Neural cell (in vitro differentiated cells): Measurements from ENCODE around the gene BCAS1. TPM values are rescaled to one million over a fixed set of nuclear protein-coding genes. Genes with fewer than 3 reads are reported as not detected.

Experiments
- H2AFZ ChIP-seq: fragments of 200-600, 300-800 bp; sonication (generic), shearing (Covaris generic); 2 replicates; pipeline ENCODE4 v1.6.0; 2014; ENCODE audit warnings: low read depth, mild to moderate bottlenecking, antibody characterized with exemption, low read length, moderate library complexity
- H3F3A ChIP-seq: fragments of 200-600 bp; shearing (Covaris generic); 2 replicates; pipeline ENCODE4 v1.6.1; 2016; ENCODE audit warnings: mild to moderate bottlenecking, moderate library complexity, mixed read lengths, antibody characterized with exemption, low read length; ENCODE audit not compliant: insufficient read depth, poor library complexity, severe bottlenecking
- H3K27ac ChIP-seq: fragments of 200-600, 300-800 bp; sonication (generic), shearing (Covaris generic); 2 replicates; pipeline ENCODE4 v1.5.1; 2014; ENCODE audit warnings: mild to moderate bottlenecking, low read length, moderate library complexity
- H3K27me3 ChIP-seq: fragments of 300-800, 200-600 bp; sonication (generic), shearing (Covaris generic); 2 replicates; pipeline ENCODE4 v1.6.0; 2014; ENCODE audit warnings: mild to moderate bottlenecking, low read depth, low read length, moderate library complexity; ENCODE audit not compliant: insufficient read depth
- H3K36me3 ChIP-seq: fragments of 300-800, 200-600 bp; sonication (generic), shearing (Covaris generic); 2 replicates; pipeline ENCODE4 v1.5.1; 2014; ENCODE audit warnings: mild to moderate bottlenecking, antibody characterized with exemption, low read length, moderate library complexity; ENCODE audit not compliant: insufficient read depth
- H3K4me2 ChIP-seq: fragments of 300-800, 200-600 bp; sonication (generic), shearing (Covaris generic); 2 replicates; pipeline ENCODE4 v1.6.0; 2014; ENCODE audit warnings: mild to moderate bottlenecking, low read length
- H3K4me3 ChIP-seq: fragments of 300-800, 200-600 bp; sonication (generic), shearing (Covaris generic); 2 replicates; pipeline ENCODE4 v1.5.1; 2014; ENCODE audit warnings: mild to moderate bottlenecking, low read length, moderate library complexity
- H3K79me2 ChIP-seq: fragments of 200-600 bp; shearing (Covaris generic); replicated peaks from 2 replicates; pipeline ENCODE4 v1.6.0; 2014; ENCODE audit warnings: mild to moderate bottlenecking, low read length, moderate library complexity; ENCODE audit not compliant: insufficient read depth
- H3K9ac ChIP-seq: fragments of 300-800, 200-600 bp; sonication (generic), shearing (Covaris generic); 2 replicates; pipeline ENCODE4 v1.6.1; 2016; ENCODE audit warnings: mild to moderate bottlenecking, low read length, mixed read lengths
- H3K9me2 ChIP-seq: fragments of 200-600 bp; shearing (Covaris generic); 2 replicates; pipeline ENCODE4 v1.6.1; 2016; ENCODE audit warnings: mild to moderate bottlenecking, low read length, mixed read lengths; ENCODE audit not compliant: insufficient read depth
- H3K9me3 ChIP-seq: fragments of 200-600, 300-800 bp; sonication (generic), shearing (Covaris generic); 2 replicates; pipeline ENCODE4 v1.6.1; 2016; ENCODE audit warnings: mild to moderate bottlenecking, mixed run types, low read length, moderate library complexity, mixed read lengths
- H4K20me1 ChIP-seq: fragments of 200-600 bp; shearing (Covaris generic); 2 replicates; pipeline ENCODE4 v1.6.1; 2016; ENCODE audit warnings: mild to moderate bottlenecking, mixed run types; ENCODE audit not compliant: insufficient read depth
- CTCF ChIP-seq: fragments of 450-650 bp; IDR thresholded peaks from 2 replicates; pipeline ENCODE4 v1.5.1; 2014; ENCODE audit warnings: antibody characterized with exemption, mild to moderate bottlenecking, moderate library complexity; ENCODE audit not compliant: poor library complexity, severe bottlenecking
- EP300 ChIP-seq: fragments of 450-650 bp; conservative IDR thresholded peaks from 2 replicates; pipeline ENCODE4 v1.6.1; 2014; ENCODE audit warnings: antibody characterized with exemption, mild to moderate bottlenecking, moderate library complexity; ENCODE audit not compliant: poor library complexity, severe bottlenecking
- EZH2 ChIP-seq: fragments of 200-600, 300-800 bp; shearing (Covaris generic), sonication (generic); IDR thresholded peaks from 2 replicates; pipeline ENCODE4 v1.6.1; 2014; ENCODE audit warnings: antibody characterized with exemption, low read length, borderline replicate concordance, mild to moderate bottlenecking; ENCODE audit not compliant: insufficient read depth, poor library complexity, severe bottlenecking
- MXI1 ChIP-seq: fragments of 450-650 bp; conservative IDR thresholded peaks from 2 replicates; pipeline ENCODE4 v1.6.1; 2014; ENCODE audit warnings: antibody characterized with exemption, mild to moderate bottlenecking; ENCODE audit not compliant: poor library complexity, severe bottlenecking
- POLR2AphosphoS5 ChIP-seq: IDR thresholded peaks from 2 replicates; pipeline ENCODE4 v1.6.1; 2012
- RAD21 ChIP-seq: fragments of 450-650 bp; conservative IDR thresholded peaks from 2 replicates; pipeline ENCODE4 v1.6.1; 2014; ENCODE audit warnings: antibody characterized with exemption, mild to moderate bottlenecking, moderate library complexity
- REST ChIP-seq: IDR thresholded peaks from 2 replicates; pipeline ENCODE4 v1.6.1; 2012; ENCODE audit warnings: borderline replicate concordance
- SMC3 ChIP-seq: fragments of 450-650 bp; conservative IDR thresholded peaks from 2 replicates; pipeline ENCODE4 v1.6.1; 2014; ENCODE audit warnings: antibody characterized with exemption, mild to moderate bottlenecking, moderate library complexity; ENCODE audit not compliant: poor library complexity
- TAF1 ChIP-seq: IDR thresholded peaks from 2 replicates; pipeline ENCODE4 v1.6.1; 2012; ENCODE audit warnings: low read depth
- polyA plus RNA-seq: library from polyadenylated mRNA; depleted of rRNA; stranded (reverse); fragments of >200 nt; gene quantifications from 2 replicates; pipeline ENCODE4 v1.2.3, GENCODE V29; 2014

Gene BCAS1
- polyA plus RNA-seq, 1 donor from 2014 or later = not detected

- no peaks in the 10 kb centered on the region for H3K9me3 ChIP-seq
- H2AFZ ChIP-seq = no peak overlapping the region
- no peak overlapping the region for H3K27ac ChIP-seq
- no peaks in the 10 kb centered on the region for H3F3A ChIP-seq
- TF ChIP-seq CTCF = no peak
- TF ChIP-seq REST = no peak
- TF ChIP-seq TAF1 = no peak
- no peak for TF ChIP-seq POLR2AphosphoS5
- no peak for TF ChIP-seq EZH2
- no peak for TF ChIP-seq MXI1
- no peak for TF ChIP-seq RAD21
- no peak for TF ChIP-seq SMC3
- no peak for TF ChIP-seq EP300
- no peak overlapping the region for H3K4me3 ChIP-seq
- no peaks in the 10 kb centered on the region for H3K27me3 ChIP-seq
- no peaks in the 10 kb centered on the region for H3K79me2 ChIP-seq
- no peaks in the 10 kb centered on the region for H3K36me3 ChIP-seq
- no peaks in the 10 kb centered on the region for H3K9me2 ChIP-seq
- H3K9ac ChIP-seq = no peak overlapping the region
- H4K20me1 ChIP-seq = no peaks in the 10 kb centered on the region
- no peak overlapping the region for H3K4me2 ChIP-seq
Observed at GRCh38 chr20:54085910-54086309, 15.5 kb upstream of the BCAS1 start.

- Histone ChIP-seq H3K9ac (no peak overlapping the region), H3K4me2 (no peak overlapping the region), H2AFZ (no peak overlapping the region), H3K27me3 (no peaks in the 10 kb centered on the region), H3K9me3 (no peaks in the 10 kb centered on the region), H3K9me2 (no peaks in the 10 kb centered on the region), H3K27ac (no peak overlapping the region), H3F3A (no peaks in the 10 kb centered on the region), H3K36me3 (no peaks in the 10 kb centered on the region), H3K79me2 (no peaks in the 10 kb centered on the region), H3K4me3 (no peak overlapping the region), H4K20me1 (no peaks in the 10 kb centered on the region)
- TF ChIP-seq POLR2AphosphoS5 (no peak), CTCF (no peak), REST (no peak), RAD21 (no peak), MXI1 (no peak), EZH2 (no peak), TAF1 (no peak), SMC3 (no peak), EP300 (no peak)
Observed at GRCh38 chr20:54085425-54085824, 15.0 kb upstream of the BCAS1 start.
